Left renal cortex interstitium (tissue), 4 donors: ENCODE results near the gene CADPS2. TPM values are rescaled to one million over a fixed set of nuclear protein-coding genes. Genes with fewer than 3 reads are reported as not detected.
"Not testable (repeated sequence)": the region's sequence is repeated elsewhere in the genome, so short reads cannot be mapped to it uniquely, and the experiment has no call there.

Experiments
- DNase-seq, 4 donors: peaks; one replicate each; pipeline ENCODE4 v3.0.0-alpha.2; 2013; ENCODE audit warnings: low read depth in 4 of 4, low spot score in 2 of 4, missing footprints in 1 of 4
- polyA plus RNA-seq, 4 donors: library from polyadenylated mRNA; unstranded; fragments of 120-200 nt; gene quantifications; one replicate each; pipeline ENCODE4 v1.2.1, GENCODE V29; 2013; ENCODE audit not compliant: insufficient read length in 4 of 4

CADPS2 gene
- polyA plus RNA-seq, 4 donors, result 39.1 to 65.8 (median 46.5) TPM

DNA sequence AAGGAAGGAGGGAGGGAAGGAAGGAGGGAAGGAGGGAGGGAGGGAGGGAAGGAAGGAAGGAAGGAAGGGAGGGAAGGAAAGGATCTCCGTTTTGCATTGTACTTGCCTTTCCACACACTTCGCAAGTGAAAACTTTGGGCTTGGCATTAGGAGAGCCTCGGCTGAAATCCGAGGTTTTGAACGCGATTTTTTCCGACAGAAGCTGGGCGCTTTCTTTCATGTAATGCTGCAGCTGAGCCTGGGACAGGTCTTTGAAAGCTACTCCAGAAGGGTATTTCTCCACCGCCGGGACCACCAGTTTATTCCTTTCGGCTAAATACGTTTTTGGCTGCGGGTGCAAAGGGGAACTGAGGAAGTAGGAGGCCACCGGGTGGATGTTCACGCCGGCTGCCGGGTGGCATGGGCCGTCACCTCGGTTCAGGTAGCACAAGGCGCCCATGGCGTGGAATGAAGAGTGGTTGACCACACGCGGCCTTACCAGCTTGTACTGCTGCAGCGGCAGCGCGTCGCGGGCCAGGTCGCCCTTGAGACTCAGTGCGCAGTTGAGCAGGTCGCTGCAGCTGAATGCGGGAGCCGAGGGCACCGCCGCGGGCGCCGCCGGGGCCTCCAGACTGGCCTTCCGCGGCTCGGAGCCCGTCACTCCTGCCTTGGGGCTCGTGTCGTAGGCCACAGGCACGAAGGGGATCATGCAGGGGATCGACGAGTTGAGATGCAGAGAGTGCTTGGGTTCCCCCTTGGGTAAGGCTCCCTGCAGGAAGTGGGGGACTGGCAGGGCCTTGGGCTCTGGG is 582.5 kb downstream of the CADPS2 start:
- DNase-seq, result peak in 1 of 4 donors; percentile 15

DNA sequence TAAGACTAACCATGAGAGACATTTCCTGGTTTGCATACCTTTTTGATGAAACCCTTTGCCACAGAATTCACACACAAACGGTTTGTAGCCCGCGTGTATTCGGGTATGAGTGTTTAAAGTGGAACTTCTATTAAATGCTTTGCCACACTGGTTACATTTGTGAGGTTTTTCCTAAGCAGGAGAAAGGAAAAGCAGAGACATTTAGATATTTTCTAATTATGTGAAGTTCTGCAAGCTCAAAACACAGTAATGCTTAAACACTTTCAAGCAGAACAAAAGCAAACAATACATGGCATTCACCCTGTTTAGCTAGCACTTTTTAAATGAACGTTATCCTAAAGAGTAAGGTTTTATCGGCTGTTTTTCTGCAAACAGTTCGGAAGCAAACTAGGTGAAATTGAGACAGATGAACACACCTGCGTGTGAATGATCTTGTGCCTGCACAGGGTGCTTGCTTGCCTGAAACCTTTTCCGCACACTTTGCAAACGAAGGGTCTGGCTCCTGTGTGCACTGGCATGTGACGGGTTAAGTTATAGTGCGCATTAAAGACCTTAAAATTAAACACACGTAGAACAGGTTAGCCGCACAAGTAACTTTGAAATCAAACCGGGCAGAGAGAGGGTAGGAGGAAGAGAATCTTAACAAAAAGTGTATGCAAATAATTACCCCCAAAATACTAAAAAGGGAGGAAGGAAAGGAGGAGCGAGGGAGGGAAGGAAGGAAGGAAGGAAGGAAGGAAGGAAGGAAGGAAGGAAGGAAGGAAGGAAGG is 583.3 kb downstream of the CADPS2 start:
- peak in 1 of 4 donors; percentile 47 for DNase-seq

DNA sequence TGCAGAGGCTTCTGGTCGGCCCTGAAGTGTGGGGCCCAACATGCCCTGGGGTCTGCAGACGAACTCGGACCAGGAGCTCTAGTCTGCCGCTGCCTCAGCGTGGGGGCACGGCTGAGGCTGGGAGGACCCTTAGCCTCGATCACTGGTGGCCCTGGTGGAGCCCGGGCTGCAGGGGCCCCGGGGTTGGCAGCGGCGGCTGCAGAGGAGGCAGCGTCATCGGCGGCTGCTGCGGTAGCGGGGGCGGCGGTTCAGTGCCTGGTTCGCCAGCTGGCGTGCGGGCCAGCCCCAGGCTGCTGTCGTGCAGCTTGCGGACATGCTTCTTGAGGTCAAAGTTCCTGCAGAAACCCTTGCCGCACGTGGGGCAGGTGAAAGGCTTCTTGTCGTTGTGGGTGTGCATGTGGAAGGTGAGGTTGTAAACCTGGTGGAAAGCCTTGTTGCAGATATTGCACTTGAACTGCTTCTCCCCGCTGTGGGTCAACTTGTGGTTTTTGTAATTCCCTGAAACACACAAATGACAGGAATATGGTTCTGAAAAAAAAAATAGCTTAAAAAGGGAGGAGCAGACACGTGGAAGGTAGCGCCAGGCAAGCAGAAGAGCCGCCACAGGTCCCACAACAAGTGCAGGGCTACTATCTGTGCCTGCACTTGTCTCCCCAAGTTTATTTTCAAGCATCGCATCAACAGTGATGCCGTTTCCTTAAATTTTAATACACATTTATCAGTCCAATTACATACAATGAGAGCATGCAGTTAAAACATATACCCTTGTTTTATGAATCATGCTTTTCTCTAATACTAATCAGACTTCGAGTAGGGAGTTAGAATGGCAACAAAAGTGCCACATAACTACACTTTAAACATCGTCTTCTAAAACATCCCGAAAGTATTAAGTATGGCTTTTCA is 584.2 kb downstream of the CADPS2 start:
- DNase-seq, result peak in 1 of 4 donors; percentile 47

DNA sequence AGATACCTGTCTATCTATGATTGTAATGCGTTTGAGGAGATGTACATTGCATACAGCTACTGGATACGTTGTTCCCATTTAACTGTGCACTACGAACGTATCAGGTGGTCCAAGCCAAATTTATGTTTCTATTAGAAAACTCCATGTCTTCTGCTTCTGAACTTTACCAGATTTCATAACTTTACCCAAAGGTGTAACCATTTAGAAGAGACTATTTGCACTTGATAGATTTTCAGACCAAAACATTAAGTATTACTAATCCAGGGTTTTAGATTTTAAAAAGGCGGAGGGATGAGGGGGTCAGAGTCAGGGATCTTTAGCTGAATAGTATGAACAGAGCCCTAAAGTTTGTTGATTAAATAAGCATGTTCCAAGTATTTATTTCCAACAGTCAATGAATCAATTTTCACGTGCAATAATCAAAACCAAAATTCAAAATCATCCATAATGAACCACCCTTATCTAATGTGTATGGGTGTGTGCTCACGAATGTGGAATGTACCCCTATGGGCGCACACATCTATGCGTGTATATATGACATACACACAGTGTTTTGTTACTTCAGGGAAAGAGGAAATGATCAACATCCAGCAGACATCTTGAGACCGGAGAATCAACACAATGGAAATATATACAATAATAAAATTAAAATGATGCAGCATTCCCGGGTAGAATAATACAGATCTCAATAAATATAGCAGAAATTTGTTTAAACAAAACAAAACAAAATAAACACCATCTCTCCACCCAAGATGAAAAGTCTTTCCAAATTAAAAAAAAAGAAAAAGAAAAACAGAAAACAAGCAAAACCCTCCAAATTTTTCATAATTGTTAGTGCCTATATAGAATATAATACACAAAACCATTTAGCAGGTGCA is 585.1 kb downstream of the CADPS2 start:
- peak in 1 of 4 donors; percentile 31 for DNase-seq

DNA sequence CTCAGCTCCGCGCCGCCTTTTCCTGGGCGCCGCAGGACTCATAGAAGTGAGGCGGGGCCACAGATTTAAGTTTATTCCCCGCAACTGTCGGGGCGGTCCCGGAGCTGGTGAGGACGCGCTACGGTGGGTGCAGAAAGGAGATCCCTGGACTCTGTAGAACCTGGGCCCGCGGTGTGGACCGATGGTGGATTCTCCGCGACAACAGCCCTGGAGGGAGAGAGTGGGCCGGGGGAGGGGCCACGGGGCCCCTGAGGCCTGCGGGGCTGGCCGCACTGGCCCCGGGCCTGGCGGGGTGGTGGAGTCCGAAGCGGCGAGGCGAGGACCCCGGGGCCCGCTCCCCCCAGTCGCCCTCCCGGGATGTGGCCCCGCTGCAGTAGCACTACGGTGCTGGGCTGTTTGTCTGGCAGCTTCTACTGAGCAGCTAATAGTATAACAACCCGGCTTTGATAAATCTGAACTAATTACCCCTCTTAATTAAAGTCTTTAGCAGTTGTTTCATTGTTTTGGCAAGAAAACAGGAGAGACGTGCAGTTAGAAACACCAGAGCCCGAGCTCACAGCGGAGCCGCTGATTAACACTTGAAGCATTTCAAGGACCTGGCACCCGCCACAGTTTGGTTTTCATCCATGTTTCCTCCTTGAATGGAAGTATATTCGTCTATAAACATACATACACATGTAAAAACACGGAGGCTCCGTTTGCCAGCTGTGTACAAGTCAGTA is 585.9 kb downstream of the CADPS2 start:
- peak in 1 of 4 donors; percentile 23 for DNase-seq

DNA sequence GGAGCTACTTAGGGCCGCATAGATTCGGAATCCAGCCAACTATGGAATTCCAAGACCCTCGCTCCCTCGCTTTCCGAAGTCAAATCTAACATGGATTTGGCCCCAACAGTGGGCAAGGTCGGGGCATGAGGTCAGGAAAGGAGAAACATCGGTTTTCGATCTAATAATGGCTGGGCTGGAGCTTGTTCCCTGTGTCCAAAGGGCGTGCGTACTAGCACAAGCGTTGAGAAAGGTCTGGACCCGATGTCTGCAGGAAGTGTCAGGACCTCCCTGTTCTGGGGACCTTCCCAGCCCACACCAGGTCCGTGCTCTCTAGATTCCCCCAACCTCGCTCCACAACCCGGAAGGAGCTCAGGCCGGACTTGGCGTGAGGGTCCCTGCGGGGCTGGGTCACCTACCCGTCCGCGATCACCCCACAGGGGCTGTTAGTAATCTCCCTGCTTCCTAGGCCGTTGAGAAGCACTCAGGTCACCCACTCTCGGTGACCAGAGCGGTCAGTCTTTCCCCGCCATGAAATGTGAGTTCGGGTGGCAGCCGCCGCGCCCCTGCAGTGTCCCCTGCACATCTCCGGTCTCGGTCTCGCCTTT is 586.5 kb downstream of the CADPS2 start:
- no peak for DNase-seq

DNA sequence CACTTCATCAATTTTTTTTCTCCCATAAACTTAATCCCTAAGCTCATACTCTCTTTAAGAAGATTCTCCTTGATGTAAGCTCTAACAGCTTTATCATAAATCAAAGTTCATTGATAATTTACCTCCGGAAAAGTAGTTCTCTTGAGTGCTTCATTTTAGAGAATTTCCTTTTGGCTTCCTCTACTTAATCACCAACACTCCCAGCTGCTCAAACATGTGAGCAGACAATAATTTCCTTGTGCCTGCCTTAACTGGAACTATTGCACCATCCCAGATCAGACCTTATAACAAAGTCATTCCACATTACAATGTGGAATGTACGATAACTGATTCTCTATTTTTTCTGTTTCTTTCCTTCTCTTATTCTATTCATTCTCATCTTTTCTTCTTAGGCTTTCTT is 587.6 kb downstream of the CADPS2 start:
- DNase-seq, result no peak

DNA sequence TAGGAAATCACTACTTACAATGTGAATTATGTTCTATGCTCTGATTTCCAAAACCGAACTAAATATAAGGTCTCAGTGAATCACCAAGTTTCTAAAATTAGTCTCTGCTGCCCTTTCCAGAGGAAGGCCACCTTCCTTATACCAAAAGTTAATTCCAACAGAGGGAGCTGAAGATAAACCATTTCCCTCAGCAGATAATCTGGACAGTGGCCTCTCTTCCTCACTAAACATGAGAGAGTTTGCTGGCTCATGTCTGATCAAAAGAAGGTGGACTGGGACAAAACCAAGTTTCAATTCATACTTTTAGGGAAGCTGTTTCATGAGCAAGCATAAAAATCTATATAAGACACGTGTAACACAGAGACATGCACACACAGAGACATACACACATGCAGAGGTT is 588.1 kb downstream of the CADPS2 start:
- no peak for DNase-seq

DNA sequence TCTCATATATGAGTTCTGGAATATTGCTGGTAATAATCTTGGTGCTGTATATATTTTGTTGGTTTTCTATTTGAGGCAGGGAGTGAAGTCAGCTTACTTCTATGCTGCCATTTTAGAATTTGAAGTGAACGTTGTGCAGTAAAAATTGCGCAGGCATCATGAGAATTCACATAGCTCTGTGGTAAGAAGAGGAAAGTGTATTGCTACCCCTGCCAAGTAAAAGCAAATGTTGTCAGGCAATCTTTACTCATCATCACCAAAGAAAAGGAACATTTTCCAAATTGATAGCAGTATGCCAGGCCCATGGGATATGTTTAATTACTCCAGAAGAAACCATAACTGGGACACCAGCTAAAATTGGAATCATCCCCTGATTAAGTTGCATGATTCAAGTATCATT is 595.1 kb downstream of the CADPS2 start:
- no peak for DNase-seq

DNA sequence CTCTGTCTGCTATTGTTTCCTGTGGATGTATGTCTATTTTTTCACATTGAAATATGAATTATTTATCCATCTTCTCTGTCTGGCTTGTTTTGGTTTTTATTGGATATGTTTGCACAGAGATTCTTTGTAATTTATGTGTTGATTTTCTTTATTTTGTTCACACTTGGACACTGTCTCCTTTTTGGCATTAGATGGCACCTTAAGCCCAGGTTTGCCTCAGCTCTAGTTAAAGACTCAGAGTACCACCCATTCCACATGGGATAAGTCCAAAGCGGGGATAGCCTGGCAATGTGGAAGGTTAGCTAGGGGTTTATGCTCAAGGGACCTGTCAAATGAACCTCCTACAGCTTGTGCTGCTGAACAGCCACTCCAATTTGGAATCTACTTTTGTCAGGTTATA is 595.8 kb downstream of the CADPS2 start:
- no peak for DNase-seq

DNA sequence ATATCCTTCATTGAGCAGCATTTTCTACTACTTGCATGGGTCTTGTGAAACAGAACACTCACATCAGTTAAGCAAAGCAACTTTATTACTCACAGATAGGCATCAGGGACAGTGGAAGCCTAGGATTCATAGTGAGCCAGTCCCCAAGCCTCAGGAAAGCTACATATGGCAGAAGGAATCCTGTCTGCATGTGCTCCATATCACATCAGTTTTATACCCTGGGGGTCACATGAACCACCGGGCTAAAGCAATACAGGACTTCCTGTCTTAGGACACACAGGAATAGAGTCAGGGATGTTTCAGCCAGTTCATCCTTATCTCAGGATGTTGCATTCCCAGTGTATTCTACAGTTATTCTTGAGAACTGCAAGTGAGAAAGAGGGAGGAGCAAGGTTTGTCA is 596.8 kb downstream of the CADPS2 start:
- no peak for DNase-seq

DNA sequence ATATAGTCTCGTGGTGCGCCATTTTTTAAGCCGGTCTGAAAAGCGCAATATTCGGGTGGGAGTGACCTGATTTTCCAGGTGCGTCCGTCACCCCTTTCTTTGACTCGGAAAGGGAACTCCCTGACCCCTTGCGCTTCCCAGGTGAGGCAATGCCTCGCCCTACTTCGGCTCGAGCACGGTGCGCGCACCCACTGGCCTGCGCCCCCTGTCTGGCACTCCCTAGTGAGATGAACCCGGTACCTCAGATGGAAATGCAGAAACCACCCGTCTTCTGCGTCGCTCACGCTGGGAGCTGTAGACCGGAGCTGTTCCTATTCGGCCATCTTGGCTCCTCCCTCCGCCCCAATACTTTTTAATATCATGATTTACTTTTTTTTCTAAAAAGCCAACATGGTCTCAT is 601.7 kb downstream of the CADPS2 start:
- not testable (repeated sequence) for DNase-seq

DNA sequence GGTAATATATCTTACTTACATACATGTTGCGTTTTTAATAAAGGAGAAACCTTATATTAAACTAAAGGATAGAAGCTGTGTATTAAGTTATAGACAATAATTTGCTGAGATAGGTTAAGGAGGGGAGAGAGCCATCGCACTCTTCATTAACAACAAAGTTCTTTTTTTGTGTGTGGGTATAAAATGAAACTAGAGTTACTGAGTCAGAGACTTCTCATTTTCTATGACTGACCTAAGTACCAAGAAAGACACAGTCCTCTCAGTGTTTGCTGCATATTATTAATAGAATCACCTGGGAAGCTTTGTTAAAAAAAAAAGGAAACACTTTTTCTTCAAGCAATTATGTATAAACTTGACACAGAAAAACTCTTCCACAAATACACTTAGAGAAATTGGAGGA is 613.1 kb downstream of the CADPS2 start:
- DNase-seq, result no peak

DNA sequence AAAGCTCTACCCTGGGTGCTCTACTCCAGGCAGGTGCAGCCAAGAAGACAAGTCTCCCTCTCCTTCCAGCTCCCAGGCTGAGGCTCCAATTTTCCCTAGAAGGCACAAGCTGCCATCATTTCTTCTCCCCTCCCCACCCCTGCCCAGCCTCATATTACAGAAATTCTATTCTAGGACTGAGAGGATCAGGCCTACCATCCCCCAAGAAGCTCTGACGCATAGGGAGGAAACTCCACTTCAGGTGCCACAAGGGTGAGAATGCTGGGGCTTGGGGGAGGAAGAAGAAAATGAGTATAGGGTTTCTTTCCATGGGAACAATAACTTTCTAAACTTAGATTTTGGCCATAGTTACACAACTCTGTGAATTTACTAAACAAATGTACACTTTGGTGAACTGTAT is 617.0 kb downstream of the CADPS2 start:
- DNase-seq, result no peak

Other genes with a start within 250 kb of the CADPS2 start
- under 1 TPM in 3 of 4 donors, not detected in 1; 0.13 to 0.19 (median 0.17) TPM for gene RNF133, start 187.3 kb downstream of the CADPS2 start, polyA plus RNA-seq
- gene RNF148, start 183.5 kb downstream of the CADPS2 start, polyA plus RNA-seq, result under 1 TPM; 0.09 to 0.38 (median 0.21) TPM
- not detected for gene TAS2R16, start 109.2 kb upstream of the CADPS2 start, polyA plus RNA-seq